ENCODE data around the gene CDH1. TPM values are rescaled to one million over a fixed set of nuclear protein-coding genes. Genes with fewer than 3 reads are reported as not detected.

The CDH1 gene
- 107 TPM for polyA plus RNA-seq (2013, experiment 1 of 2)
- 108 TPM for polyA plus RNA-seq (2013, experiment 2 of 2)

DNA sequence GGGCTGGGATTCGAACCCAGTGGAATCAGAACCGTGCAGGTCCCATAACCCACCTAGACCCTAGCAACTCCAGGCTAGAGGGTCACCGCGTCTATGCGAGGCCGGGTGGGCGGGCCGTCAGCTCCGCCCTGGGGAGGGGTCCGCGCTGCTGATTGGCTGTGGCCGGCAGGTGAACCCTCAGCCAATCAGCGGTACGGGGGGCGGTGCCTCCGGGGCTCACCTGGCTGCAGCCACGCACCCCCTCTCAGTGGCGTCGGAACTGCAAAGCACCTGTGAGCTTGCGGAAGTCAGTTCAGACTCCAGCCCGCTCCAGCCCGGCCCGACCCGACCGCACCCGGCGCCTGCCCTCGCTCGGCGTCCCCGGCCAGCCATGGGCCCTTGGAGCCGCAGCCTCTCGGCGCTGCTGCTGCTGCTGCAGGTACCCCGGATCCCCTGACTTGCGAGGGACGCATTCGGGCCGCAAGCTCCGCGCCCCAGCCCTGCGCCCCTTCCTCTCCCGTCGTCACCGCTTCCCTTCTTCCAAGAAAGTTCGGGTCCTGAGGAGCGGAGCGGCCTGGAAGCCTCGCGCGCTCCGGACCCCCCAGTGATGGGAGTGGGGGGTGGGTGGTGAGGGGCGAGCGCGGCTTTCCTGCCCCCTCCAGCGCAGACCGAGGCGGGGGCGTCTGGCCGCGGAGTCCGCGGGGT, at the start of gene CDH1:
TSS of gene CDH1 (plus strand) at position 247 of the 684 bp plus-strand sequence. CDS start at position 371, 124 bp downstream.
- H2AK5ac ChIP-seq (ENCODE audit: low read length): no peak within 1 kb of the TSS
- no peaks in the 10 kb centered on the region for H3K79me1 ChIP-seq (ENCODE audit: low read length)
- H3K79me2 ChIP-seq (ENCODE audit: control insufficient read depth, insufficient read depth, low read length): peaks cover 9% of the 10 kb centered on the region
- DNase-seq: peak; percentile 92
- H4K5ac ChIP-seq (ENCODE audit: low read length): no peak within 1 kb of the TSS
- H3K4me1 ChIP-seq (ENCODE audit: control insufficient read depth, low read depth, low read length): peaks cover 4% of the 10 kb centered on the region
- no peaks in the 10 kb centered on the region for H3K27me3 ChIP-seq (ENCODE audit: insufficient read depth, low read length, poor library complexity)
- no peak within 1 kb of the TSS for H2BK5ac ChIP-seq (ENCODE audit: low read length)
- H2BK15ac ChIP-seq (replicated peaks; ENCODE audit: low read depth): no peak within 1 kb of the TSS
- no CpG with 5 or more reads among the region's 63 CpGs for WGBS (ENCODE audit: extremely low coverage, insufficient coverage, low lambda C conversion rate)
- peak within 1 kb of the TSS; percentile 75 for H3K4me3 ChIP-seq (ENCODE audit: low read length)
- no peak within 1 kb of the TSS for H3K4ac ChIP-seq (ENCODE audit: low read depth, low read length)
- H3K27ac ChIP-seq (ENCODE audit: low read depth, low read length): no peak within 1 kb of the TSS
- H3K9ac ChIP-seq (ENCODE audit: low read length): peak within 1 kb of the TSS; percentile 81
- H2BK120ac ChIP-seq (ENCODE audit: low read depth, low read length): no peak within 1 kb of the TSS
- H3K18ac ChIP-seq (ENCODE audit: low read length): peak within 1 kb of the TSS; percentile 41
- no peak within 1 kb of the TSS for H4K8ac ChIP-seq (ENCODE audit: low read depth, low read length)
- H3K23ac ChIP-seq (ENCODE audit: low read length): no peak within 1 kb of the TSS
- no peaks in the 10 kb centered on the region for H3K36me3 ChIP-seq (ENCODE audit: control insufficient read depth, insufficient read depth, low read length)
- peak within 1 kb of the TSS; percentile 78 for H3K4me2 ChIP-seq (ENCODE audit: low read length)
- H3K56ac ChIP-seq (ENCODE audit: low read length): peak within 1 kb of the TSS; percentile 75

GRCh38 chr16:68689921-68690320, 47.2 kb upstream of the CDH1 start:
- no peaks in the 10 kb centered on the region for H3K79me1 ChIP-seq (ENCODE audit: low read length)
- no peak overlapping the region for H3K18ac ChIP-seq (ENCODE audit: low read length)
- H2BK120ac ChIP-seq (ENCODE audit: low read depth, low read length): no peak overlapping the region
- H2BK15ac ChIP-seq (replicated peaks; ENCODE audit: low read depth): no peak overlapping the region
- DNase-seq: peak; percentile 45
- no peaks in the 10 kb centered on the region for H3K27me3 ChIP-seq (ENCODE audit: insufficient read depth, low read length, poor library complexity)
- H3K4me2 ChIP-seq (ENCODE audit: low read length): no peak overlapping the region
- no peak overlapping the region for H3K4me3 ChIP-seq (ENCODE audit: low read length)
- no peak overlapping the region for H3K56ac ChIP-seq (ENCODE audit: low read length)
- no peaks in the 10 kb centered on the region for H3K4me1 ChIP-seq (ENCODE audit: control insufficient read depth, low read depth, low read length)
- no peak overlapping the region for H4K8ac ChIP-seq (ENCODE audit: low read depth, low read length)
- H2BK5ac ChIP-seq (ENCODE audit: low read length): no peak overlapping the region
- H3K9ac ChIP-seq (ENCODE audit: low read length): no peak overlapping the region
- no peak overlapping the region for H3K27ac ChIP-seq (ENCODE audit: low read depth, low read length)
- no peaks in the 10 kb centered on the region for H3K79me2 ChIP-seq (ENCODE audit: control insufficient read depth, insufficient read depth, low read length)
- no peak overlapping the region for H2AK5ac ChIP-seq (ENCODE audit: low read length)
- no peak overlapping the region for H4K5ac ChIP-seq (ENCODE audit: low read length)
- no peak overlapping the region for H3K4ac ChIP-seq (ENCODE audit: low read depth, low read length)
- H3K36me3 ChIP-seq (ENCODE audit: control insufficient read depth, insufficient read depth, low read length): no peaks in the 10 kb centered on the region
- WGBS (ENCODE audit: extremely low coverage, insufficient coverage, low lambda C conversion rate): no CpG with 5 or more reads among the region's 5 CpGs
- no peak overlapping the region for H3K23ac ChIP-seq (ENCODE audit: low read length)

DNA sequence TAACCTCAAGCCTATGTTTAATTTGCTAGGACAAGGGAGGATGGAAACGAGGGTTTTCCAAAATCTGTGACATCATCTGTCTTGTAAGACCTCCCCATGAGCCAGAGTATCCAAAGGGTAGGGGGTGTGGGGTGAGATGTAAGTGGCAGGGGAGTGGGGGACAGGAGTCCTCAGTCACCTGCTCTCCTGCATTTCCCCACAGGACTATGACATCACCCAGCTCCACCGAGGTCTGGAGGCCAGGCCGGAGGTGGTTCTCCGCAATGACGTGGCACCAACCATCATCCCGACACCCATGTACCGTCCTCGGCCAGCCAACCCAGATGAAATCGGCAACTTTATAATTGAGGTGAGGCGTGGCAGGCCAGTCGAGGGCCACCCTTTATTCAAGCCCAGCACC, 41.5 kb upstream of the CDH1 start:
- H2BK15ac ChIP-seq (replicated peaks; ENCODE audit: low read depth): no peak overlapping the region
- H3K23ac ChIP-seq (ENCODE audit: low read length): no peak overlapping the region
- no peak overlapping the region for H3K4me2 ChIP-seq (ENCODE audit: low read length)
- H4K5ac ChIP-seq (ENCODE audit: low read length): no peak overlapping the region
- H3K4me1 ChIP-seq (ENCODE audit: control insufficient read depth, low read depth, low read length): no peaks in the 10 kb centered on the region
- H3K4ac ChIP-seq (ENCODE audit: low read depth, low read length): no peak overlapping the region
- no peak overlapping the region for H3K27ac ChIP-seq (ENCODE audit: low read depth, low read length)
- no peaks in the 10 kb centered on the region for H3K27me3 ChIP-seq (ENCODE audit: insufficient read depth, low read length, poor library complexity)
- no peak overlapping the region for H2BK120ac ChIP-seq (ENCODE audit: low read depth, low read length)
- H3K36me3 ChIP-seq (ENCODE audit: control insufficient read depth, insufficient read depth, low read length): peaks cover 1% of the 10 kb centered on the region
- WGBS (ENCODE audit: extremely low coverage, insufficient coverage, low lambda C conversion rate): no CpG with 5 or more reads among the region's 11 CpGs
- H2AK5ac ChIP-seq (ENCODE audit: low read length): no peak overlapping the region
- no peak overlapping the region for H4K8ac ChIP-seq (ENCODE audit: low read depth, low read length)
- H3K4me3 ChIP-seq (ENCODE audit: low read length): no peak overlapping the region
- no peaks in the 10 kb centered on the region for H3K79me1 ChIP-seq (ENCODE audit: low read length)
- H3K56ac ChIP-seq (ENCODE audit: low read length): no peak overlapping the region
- H2BK5ac ChIP-seq (ENCODE audit: low read length): no peak overlapping the region
- H3K18ac ChIP-seq (ENCODE audit: low read length): no peak overlapping the region
- DNase-seq: no peak
- no peaks in the 10 kb centered on the region for H3K79me2 ChIP-seq (ENCODE audit: control insufficient read depth, insufficient read depth, low read length)
- H3K9ac ChIP-seq (ENCODE audit: low read length): no peak overlapping the region

DNA sequence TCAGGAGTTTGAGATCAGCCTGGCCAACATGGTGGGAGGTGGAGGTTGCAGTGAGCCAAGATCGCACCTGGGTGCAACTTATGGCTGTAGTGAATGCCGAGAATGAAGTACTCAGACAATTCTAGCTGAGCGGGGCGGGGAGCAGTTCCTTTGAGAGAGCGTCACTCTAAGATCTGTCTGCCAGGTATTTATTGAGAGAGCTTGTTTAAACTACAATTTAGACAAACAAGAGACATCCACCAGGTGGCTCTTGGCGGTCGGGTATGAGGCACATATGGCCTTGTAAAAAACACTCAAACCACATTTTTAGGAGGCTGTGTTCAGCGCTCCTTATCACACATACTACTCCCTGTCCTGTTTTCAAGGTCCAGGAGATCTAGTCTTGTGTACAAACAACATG, 40.6 kb upstream of the CDH1 start:
- Histone ChIP-seq H3K79me1 (ENCODE audit: low read length) (no peaks in the 10 kb centered on the region), H3K27ac (ENCODE audit: low read depth, low read length) (no peak overlapping the region), H3K79me2 (ENCODE audit: control insufficient read depth, insufficient read depth, low read length) (no peaks in the 10 kb centered on the region), H2BK15ac (replicated peaks; ENCODE audit: low read depth) (no peak overlapping the region), H3K4me1 (ENCODE audit: control insufficient read depth, low read depth, low read length) (no peaks in the 10 kb centered on the region), H2BK120ac (ENCODE audit: low read depth, low read length) (no peak overlapping the region), H3K4ac (ENCODE audit: low read depth, low read length) (no peak overlapping the region), H3K23ac (ENCODE audit: low read length) (no peak overlapping the region), H3K4me3 (ENCODE audit: low read length) (no peak overlapping the region), H4K8ac (ENCODE audit: low read depth, low read length) (no peak overlapping the region), H2BK5ac (ENCODE audit: low read length) (no peak overlapping the region), H3K27me3 (ENCODE audit: insufficient read depth, low read length, poor library complexity) (no peaks in the 10 kb centered on the region), H3K4me2 (ENCODE audit: low read length) (no peak overlapping the region), H3K36me3 (ENCODE audit: control insufficient read depth, insufficient read depth, low read length) (peaks cover 1% of the 10 kb centered on the region), H2AK5ac (ENCODE audit: low read length) (no peak overlapping the region), H4K5ac (ENCODE audit: low read length) (no peak overlapping the region), H3K56ac (ENCODE audit: low read length) (no peak overlapping the region), H3K18ac (ENCODE audit: low read length) (no peak overlapping the region), H3K9ac (ENCODE audit: low read length) (no peak overlapping the region)
- DNase-seq: no peak
- whole genome bisulfite sequencing (ENCODE audit: extremely low coverage, insufficient coverage, low lambda C conversion rate): no CpG with 5 or more reads among the region's 8 CpGs

DNA sequence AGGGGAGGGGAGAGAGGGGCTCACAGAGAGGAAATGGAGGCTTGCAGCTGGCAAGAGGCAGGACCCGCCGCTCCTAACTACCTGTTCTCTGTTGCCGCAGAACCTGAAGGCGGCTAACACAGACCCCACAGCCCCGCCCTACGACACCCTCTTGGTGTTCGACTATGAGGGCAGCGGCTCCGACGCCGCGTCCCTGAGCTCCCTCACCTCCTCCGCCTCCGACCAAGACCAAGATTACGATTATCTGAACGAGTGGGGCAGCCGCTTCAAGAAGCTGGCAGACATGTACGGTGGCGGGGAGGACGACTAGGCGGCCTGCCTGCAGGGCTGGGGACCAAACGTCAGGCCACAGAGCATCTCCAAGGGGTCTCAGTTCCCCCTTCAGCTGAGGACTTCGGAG, 39.0 kb upstream of the CDH1 start:
- H2AK5ac ChIP-seq (ENCODE audit: low read length): no peak overlapping the region
- no peak for DNase-seq
- H4K5ac ChIP-seq (ENCODE audit: low read length): no peak overlapping the region
- H3K79me1 ChIP-seq (ENCODE audit: low read length): no peaks in the 10 kb centered on the region
- H2BK120ac ChIP-seq (ENCODE audit: low read depth, low read length): no peak overlapping the region
- H3K4me3 ChIP-seq (ENCODE audit: low read length): no peak overlapping the region
- no peak overlapping the region for H3K4ac ChIP-seq (ENCODE audit: low read depth, low read length)
- no peaks in the 10 kb centered on the region for H3K79me2 ChIP-seq (ENCODE audit: control insufficient read depth, insufficient read depth, low read length)
- H3K9ac ChIP-seq (ENCODE audit: low read length): no peak overlapping the region
- no peak overlapping the region for H3K27ac ChIP-seq (ENCODE audit: low read depth, low read length)
- H2BK5ac ChIP-seq (ENCODE audit: low read length): no peak overlapping the region
- WGBS (ENCODE audit: extremely low coverage, insufficient coverage, low lambda C conversion rate): no CpG with 5 or more reads among the region's 23 CpGs
- no peak overlapping the region for H3K4me2 ChIP-seq (ENCODE audit: low read length)
- H3K27me3 ChIP-seq (ENCODE audit: insufficient read depth, low read length, poor library complexity): no peaks in the 10 kb centered on the region
- H3K36me3 ChIP-seq (ENCODE audit: control insufficient read depth, insufficient read depth, low read length): peaks cover 1% of the 10 kb centered on the region
- no peak overlapping the region for H3K56ac ChIP-seq (ENCODE audit: low read length)
- H2BK15ac ChIP-seq (replicated peaks; ENCODE audit: low read depth): no peak overlapping the region
- no peak overlapping the region for H3K18ac ChIP-seq (ENCODE audit: low read length)
- H3K23ac ChIP-seq (ENCODE audit: low read length): no peak overlapping the region
- no peak overlapping the region for H4K8ac ChIP-seq (ENCODE audit: low read depth, low read length)
- no peaks in the 10 kb centered on the region for H3K4me1 ChIP-seq (ENCODE audit: control insufficient read depth, low read depth, low read length)

DNA sequence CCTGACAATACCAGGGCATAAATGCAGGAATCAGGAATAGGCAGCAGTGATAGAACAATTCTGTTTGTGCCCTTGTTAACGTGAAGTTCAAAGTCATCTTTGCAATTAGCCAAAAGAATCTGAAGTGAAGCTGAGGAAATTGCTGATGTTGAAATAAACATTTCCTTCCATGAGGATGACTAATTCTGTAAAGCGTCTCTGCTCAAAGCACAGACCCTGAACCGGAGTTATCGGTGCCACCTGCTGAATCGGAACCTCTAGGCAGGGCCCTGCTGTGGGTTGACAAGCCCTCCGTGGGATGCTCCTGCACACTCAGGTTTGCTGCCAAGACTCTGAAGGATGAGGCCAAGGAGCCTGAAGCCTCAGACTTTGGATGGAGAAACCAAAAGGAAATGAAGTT, 37.0 kb upstream of the CDH1 start:
- H3K36me3 ChIP-seq (ENCODE audit: control insufficient read depth, insufficient read depth, low read length): peaks cover 1% of the 10 kb centered on the region
- H2BK120ac ChIP-seq (ENCODE audit: low read depth, low read length): no peak overlapping the region
- no peak overlapping the region for H2BK5ac ChIP-seq (ENCODE audit: low read length)
- H3K4ac ChIP-seq (ENCODE audit: low read depth, low read length): no peak overlapping the region
- no peaks in the 10 kb centered on the region for H3K27me3 ChIP-seq (ENCODE audit: insufficient read depth, low read length, poor library complexity)
- no peak overlapping the region for H3K4me2 ChIP-seq (ENCODE audit: low read length)
- H3K27ac ChIP-seq (ENCODE audit: low read depth, low read length): no peak overlapping the region
- H3K18ac ChIP-seq (ENCODE audit: low read length): no peak overlapping the region
- H3K79me2 ChIP-seq (ENCODE audit: control insufficient read depth, insufficient read depth, low read length): no peaks in the 10 kb centered on the region
- no peak for DNase-seq
- H3K56ac ChIP-seq (ENCODE audit: low read length): no peak overlapping the region
- no peak overlapping the region for H4K8ac ChIP-seq (ENCODE audit: low read depth, low read length)
- no peaks in the 10 kb centered on the region for H3K79me1 ChIP-seq (ENCODE audit: low read length)
- WGBS (ENCODE audit: extremely low coverage, insufficient coverage, low lambda C conversion rate): no CpG with 5 or more reads among the region's 6 CpGs
- H2AK5ac ChIP-seq (ENCODE audit: low read length): no peak overlapping the region
- no peak overlapping the region for H3K9ac ChIP-seq (ENCODE audit: low read length)
- H3K4me1 ChIP-seq (ENCODE audit: control insufficient read depth, low read depth, low read length): no peaks in the 10 kb centered on the region
- no peak overlapping the region for H3K23ac ChIP-seq (ENCODE audit: low read length)
- H3K4me3 ChIP-seq (ENCODE audit: low read length): no peak overlapping the region
- H2BK15ac ChIP-seq (replicated peaks; ENCODE audit: low read depth): no peak overlapping the region
- no peak overlapping the region for H4K5ac ChIP-seq (ENCODE audit: low read length)

Data from mesendoderm (in vitro differentiated cells).